ENCODE measurements around the gene ANKRD66.

ANKRD66 gene

DNA sequence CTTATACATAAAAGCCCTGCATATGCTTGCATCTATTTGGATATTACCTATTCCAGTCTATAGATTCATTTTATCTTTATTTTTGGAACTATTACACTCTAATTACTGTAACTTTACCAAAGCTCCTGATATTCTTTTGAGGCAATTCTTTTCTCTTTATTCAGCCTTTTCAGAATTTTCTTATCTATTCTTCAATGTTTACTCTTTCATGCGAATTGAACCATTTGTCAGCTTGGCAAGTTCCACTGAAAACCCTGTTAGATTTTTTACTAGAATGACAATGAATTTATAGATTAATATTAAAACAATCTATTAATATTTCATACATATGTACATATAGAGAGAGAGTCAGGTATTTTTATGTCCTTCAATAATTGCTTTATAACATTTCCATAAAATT is 45.9 kb downstream of the ANKRD66 start:
- no peak for DNase-seq

DNA sequence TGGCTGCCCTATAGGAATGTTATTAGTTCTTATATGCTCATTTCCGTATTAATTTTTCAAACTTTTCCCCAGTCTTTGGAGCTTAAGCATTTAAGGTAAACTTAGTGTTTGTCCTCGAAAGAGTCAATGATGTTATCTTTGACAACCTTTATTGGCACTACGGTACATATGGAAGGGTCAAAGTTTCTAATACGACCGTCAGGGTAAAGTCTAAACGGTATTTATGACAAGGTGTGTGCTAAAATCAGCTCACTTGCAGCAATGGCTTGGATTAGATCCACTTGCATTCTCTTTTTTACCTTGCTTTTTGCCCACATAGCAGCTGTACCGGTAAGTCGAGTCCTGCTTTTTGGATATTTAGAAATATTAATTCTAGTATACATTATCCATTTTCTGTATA is 46.4 kb downstream of the ANKRD66 start, which contains the start of gene MEP1A:
Gene MEP1A, plus strand, starts transcription at position 252 of the 400 bp plus-strand sequence. Its CDS starts 10 bp downstream, at position 262.
- DNase-seq: no peak

DNA sequence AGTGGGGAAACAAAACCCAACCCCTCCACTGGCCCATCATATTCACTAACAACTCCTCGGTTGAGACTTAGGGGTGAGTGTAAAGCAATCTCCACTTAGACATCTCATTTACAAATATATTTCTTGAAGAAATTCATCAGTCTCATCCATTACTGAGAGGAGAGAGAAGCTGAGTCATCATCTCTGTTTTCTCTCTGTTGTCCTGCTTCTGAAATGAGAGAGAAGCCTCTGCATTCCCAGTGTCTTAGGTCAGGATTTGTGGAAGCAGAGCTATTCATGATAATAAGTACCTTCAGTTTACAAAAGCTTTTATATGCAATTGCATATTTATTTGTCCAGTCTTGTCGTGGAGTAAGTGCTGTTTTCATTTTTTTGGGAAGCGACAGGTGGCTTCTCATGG is 47.3 kb downstream of the ANKRD66 start:
- DNase-seq: no peak

DNA sequence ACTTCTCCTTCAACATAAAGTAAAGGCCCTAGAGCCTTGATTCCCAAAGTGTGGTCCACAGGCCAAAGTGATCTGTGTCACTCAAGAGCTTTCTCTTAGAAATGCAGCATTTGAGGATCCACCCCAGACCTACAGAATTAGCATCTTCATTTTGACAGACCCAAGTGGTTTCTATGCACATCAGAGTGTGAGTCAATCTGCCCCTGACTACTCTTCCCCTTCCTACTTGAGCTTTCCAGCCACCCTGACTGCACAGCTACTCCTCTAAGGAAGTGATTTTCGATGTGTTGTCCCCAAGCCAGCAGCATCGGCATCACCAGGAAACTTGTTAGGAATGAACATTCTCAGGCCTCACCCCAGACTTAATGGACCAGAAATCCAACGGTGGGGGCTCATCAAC is 49.1 kb downstream of the ANKRD66 start:
- DNase-seq: no peak

DNA sequence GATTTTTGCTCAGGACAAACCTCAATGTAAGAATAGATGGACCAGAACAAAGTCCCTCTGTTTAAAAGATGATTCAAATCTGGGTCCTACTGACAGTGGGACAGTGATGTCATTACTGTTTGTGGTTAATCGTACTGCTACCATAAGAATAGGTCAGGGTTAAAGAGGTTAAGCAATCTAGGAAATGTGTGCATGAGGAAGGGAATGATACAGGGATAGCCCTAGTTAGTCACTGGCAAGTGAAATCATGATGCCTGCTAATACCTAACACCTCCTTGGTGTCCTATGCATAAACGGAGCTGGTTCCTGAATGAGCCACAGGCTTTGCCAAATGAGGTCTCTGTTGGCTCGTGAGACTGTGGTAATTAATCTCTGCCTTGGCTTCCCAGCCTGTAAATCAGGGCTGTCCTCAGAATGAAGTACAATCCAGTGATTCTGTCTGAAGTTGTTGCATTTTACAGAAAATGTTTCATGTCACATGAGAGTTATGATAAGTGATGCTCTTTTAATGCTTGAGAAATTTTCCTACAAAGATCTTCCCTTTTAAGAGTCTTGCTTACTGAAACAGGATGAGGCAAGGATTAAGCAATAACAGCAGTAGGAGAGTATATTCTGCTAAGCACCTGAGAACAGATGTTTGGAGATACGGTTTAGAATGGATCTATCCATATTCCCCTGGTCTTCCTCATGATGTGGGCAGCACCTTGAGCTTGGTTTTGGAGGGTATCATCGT is 50.3 kb downstream of the ANKRD66 start:
- DNase-seq: no peak

DNA sequence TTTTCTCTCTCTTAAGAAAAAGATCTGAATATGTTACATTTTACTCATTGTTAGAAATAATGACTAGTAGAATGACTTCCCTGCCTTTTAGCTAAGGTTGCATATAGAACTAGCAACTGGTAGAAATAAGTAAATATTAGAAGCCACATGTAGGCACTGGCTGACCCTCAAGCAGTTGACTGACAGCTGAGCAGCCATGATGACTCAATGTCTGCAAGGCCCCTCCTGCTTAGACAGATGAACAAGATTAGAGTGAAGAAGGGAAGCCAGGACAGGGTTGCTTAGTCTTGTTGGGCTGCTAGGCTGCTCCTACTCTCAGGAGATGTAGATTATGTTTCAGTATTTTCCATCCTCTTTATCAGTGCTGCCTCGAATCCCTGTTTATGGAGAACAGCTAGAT is 52.9 kb downstream of the ANKRD66 start:
- DNase-seq: no peak

DNA sequence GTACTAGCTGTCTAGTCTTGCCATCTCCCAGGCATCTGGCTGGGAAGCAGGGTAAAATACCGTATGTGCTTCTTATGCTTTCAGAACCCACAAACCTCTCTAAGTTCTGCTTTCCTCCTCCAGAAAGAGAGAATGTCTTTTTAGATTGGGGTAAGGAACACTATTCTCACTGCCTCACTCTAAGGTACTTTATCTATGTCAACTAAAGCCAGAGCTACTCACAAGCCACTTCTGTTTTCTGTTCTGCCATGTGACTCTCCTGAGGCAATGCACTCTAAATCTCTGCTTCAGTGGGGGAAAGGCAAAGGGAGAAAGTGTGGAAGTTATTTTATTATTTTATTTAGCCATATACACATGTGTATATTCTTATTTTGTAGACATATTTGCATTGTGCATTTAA is 62.1 kb downstream of the ANKRD66 start:
- DNase-seq: no peak
